Activated CD8-positive, alpha-beta T cell treated with anti-CD3 and anti-CD28 coated beads, Interleukin-2, amount 10 ng/mL, durations not matched to agents 7 days and 5 days (primary cell): Measurements from ENCODE around the gene IER5L. TPM values are rescaled to one million over a fixed set of nuclear protein-coding genes. Genes with fewer than 3 reads are reported as not detected.
"Not testable (repeated sequence)": the region's sequence is repeated elsewhere in the genome, so short reads cannot be mapped to it uniquely, and the experiment has no call there.

Experiments used
- ATAC-seq: fragments of 150-1000 bp; cut with Tn5 transposase; one replicate; pipeline ENCODE4 v1.10.0; 2021; ENCODE audit warnings: moderate library complexity
- CTCF ChIA-PET: fragments of 350-600 bp; sonication (Branson Sonifier 250); formaldehyde crosslinking; loops from one replicate; lab custom pipeline; 2021; ENCODE audit warnings: antibody characterized with exemption; lab: Charles Lee
- POLR2A ChIA-PET: fragments of 350-600 bp; sonication (Branson Sonifier 250); formaldehyde crosslinking; loops from one replicate; lab custom pipeline; 2021; ENCODE audit warnings: antibody characterized with exemption; lab: Charles Lee
- DNase-seq: peaks from one replicate; pipeline ENCODE4 v3.0.0-alpha.2; 2020
- H3K27ac Mint-ChIP-seq: one replicate; pipeline ENCODE4 v1.8.0; 2021; ENCODE audit warnings: mild to moderate bottlenecking, mixed read lengths
- H3K27me3 Mint-ChIP-seq: one replicate; pipeline ENCODE4 v1.8.0; 2021; ENCODE audit warnings: low read depth, mixed read lengths
- H3K36me3 Mint-ChIP-seq: one replicate; pipeline ENCODE4 v1.8.0; 2021; ENCODE audit warnings: low read depth, mixed read lengths
- H3K4me1 Mint-ChIP-seq: one replicate; pipeline ENCODE4 v1.8.0; 2021; ENCODE audit warnings: low read depth, mixed read lengths
- H3K4me3 Mint-ChIP-seq: one replicate; pipeline ENCODE4 v1.8.0; 2021; ENCODE audit warnings: mild to moderate bottlenecking, mixed read lengths
- H3K9me3 Mint-ChIP-seq: one replicate; pipeline ENCODE4 v1.8.0; 2022; ENCODE audit warnings: mixed read lengths; ENCODE audit not compliant: insufficient read depth
- total RNA-seq, 2 experiments: library from RNA; stranded (reverse); gene quantifications; one replicate each; pipeline ENCODE4 v1.2.3, GENCODE V29; 2021

IER5L gene
- total RNA-seq, 2 experiments from 2014 or later = 6.0 to 6.1 TPM

DNA sequence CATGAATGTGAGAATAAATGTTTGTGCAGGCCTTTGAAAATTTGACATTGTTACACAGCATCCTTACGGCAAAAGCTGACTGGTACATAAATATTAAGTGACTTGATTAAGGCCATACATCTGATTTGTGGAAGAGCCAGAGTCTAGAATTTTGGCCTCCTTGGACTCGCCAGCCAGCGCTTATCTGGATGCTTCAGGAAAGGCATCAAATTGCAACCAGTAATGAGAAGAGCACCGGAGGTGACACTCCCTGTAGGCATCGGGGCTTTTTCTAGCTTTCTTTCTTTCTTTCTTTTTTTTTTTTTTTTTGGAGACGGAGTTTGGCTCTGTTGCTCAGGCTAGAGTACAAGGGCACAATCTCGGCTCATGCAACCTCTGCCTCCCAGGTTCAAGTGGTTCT lies 13.2 kb upstream of the IER5L start:
- Mint-ChIP-seq H3K4me3 (no peak overlapping the region), H3K27me3 (peaks cover 11% of the 10 kb centered on the region), H3K36me3 (no peaks in the 10 kb centered on the region), H3K4me1 (no peaks in the 10 kb centered on the region), H3K27ac (no peak overlapping the region), H3K9me3 (peaks cover 6% of the 10 kb centered on the region)
- ATAC-seq (no peak), DNase-seq (no peak)
- ChIA-PET POLR2A (interaction anchor here (2.1 kb wide), 1 partner anchor 13 kb away, joined by 9 read pairs; the partner anchor contains the start of gene IER5L), CTCF (interaction anchor here (0.7 to 1.8 kb wide), 4 partner anchors 9 to 429 kb away, joined by 3 to 9 read pairs (median 5); partner anchors contain the start of gene IER5L)

DNA sequence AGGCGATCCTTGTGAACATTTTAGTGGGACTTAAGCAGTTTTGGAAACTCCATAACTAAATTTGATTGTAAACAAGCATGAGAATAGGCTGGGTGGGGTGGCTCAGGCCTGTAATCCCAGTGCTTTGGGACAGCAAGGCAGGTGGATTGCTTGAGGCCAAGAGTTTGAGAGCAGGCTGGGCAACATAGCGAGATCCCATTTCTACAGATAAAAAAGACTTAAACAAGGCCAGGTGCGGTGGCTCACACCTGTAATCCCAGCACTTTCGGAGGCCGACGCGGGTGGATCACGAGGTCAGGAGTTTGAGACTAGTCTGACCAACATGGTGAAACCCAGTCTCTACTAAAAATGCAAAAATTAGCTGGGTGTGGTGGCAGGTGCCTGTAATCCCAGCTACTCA lies 11.9 kb upstream of the IER5L start:
- DNase-seq, H3K4me1 Mint-ChIP-seq, H3K4me3 Mint-ChIP-seq, ATAC-seq, H3K9me3 Mint-ChIP-seq, H3K36me3 Mint-ChIP-seq, H3K27ac Mint-ChIP-seq: not testable (repeated sequence)
- peaks cover 11% of the 10 kb centered on the region for H3K27me3 Mint-ChIP-seq
- ChIA-PET POLR2A (interaction anchor here (1.1 kb wide), 1 partner anchor 12 kb away, joined by 3 read pairs; the partner anchor contains the start of gene IER5L), CTCF (interaction anchor here (1.0 to 1.2 kb wide), 2 partner anchors 9 to 11 kb away, joined by 3 to 4 read pairs; partner anchors contain the start of gene IER5L)

DNA sequence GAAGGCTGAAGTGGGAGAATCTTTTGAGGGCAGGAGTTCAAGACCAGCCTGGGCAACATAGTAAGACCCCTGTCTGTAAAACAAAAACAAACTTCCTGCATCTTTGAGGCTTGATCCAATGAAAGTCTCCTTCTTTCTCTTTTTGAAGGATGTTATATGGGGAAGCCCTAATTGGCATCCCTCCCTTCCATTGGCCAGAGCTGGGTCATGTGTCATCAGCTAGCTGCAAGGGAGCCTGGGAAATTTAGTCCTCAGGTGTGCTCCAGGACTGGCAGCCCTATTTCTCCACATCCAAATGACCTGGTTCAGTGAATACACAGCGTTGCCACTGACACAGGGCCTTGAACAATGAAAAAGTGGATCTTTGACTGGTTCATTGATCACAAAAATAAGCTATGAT lies 9.0 kb upstream of the IER5L start:
- no peaks in the 10 kb centered on the region for H3K36me3 Mint-ChIP-seq
- H3K27me3 Mint-ChIP-seq = no peaks in the 10 kb centered on the region
- peaks cover 9% of the 10 kb centered on the region for H3K4me1 Mint-ChIP-seq
- H3K9me3 Mint-ChIP-seq = peaks cover 2% of the 10 kb centered on the region
- no peak for ATAC-seq
- ChIA-PET POLR2A (interaction anchor here (1.3 kb wide), 1 partner anchor 9 kb away, joined by 4 read pairs; the partner anchor contains the start of gene IER5L), CTCF (interaction anchor here (0.9 to 2.2 kb wide), 5 partner anchors 9 to 437 kb away, joined by 3 to 7 read pairs (median 4); partner anchors contain the start of gene IER5L)
- H3K27ac Mint-ChIP-seq = no peak overlapping the region
- H3K4me3 Mint-ChIP-seq = no peak overlapping the region
- DNase-seq = no peak

DNA sequence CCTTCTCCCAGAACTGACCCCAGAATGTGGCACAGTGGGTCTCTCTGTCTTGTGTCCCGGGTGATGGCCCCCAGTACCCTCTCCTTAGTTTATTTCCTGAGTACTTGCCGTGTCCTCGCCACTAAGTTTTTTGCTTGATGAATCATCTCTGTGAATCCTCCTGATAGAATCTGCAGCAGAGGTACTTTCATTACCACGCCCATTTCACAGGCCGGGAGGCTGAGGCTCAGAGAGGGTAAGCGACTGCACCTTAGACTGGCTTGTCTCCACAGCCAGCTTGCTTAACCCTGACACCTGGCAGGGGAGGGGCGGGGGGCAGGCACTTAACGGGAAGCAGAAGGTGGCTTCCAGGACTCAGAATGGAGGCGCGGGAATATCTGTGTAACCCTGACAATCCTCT lies 7.9 kb upstream of the IER5L start:
- Mint-ChIP-seq H3K36me3 (no peaks in the 10 kb centered on the region), H3K9me3 (peaks cover 2% of the 10 kb centered on the region), H3K27ac (no peak overlapping the region), H3K4me3 (no peak overlapping the region), H3K4me1 (peaks cover 9% of the 10 kb centered on the region), H3K27me3 (no peaks in the 10 kb centered on the region)
- ChIA-PET CTCF (interaction anchor here (2.0 kb wide), 1 partner anchor 12 kb away, joined by 6 read pairs; no protein-coding TSS in a partner anchor), POLR2A (no interaction called here)
- ATAC-seq (no peak), DNase-seq (no peak)

DNA sequence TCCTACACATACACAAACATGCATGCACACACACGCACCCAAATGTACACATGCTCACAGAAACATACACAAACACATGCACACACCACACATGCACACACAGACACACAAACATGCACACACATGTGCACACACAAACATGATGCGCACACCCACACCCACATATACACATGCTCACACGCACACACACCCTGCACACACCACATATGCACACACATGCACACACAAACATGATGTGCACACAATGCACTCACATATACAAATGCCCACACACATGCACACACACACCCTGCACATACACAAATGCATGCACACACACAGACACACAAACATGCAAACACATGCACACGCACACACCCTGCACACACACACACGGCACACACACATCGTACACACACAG lies 7.3 kb upstream of the IER5L start:
- H3K9me3 Mint-ChIP-seq = peaks cover 2% of the 10 kb centered on the region
- ChIA-PET POLR2A (no interaction called here), CTCF (interaction anchor here (1.9 kb wide), 1 partner anchor 43 kb away, joined by 4 read pairs; no protein-coding TSS in a partner anchor)
- H3K36me3 Mint-ChIP-seq = no peaks in the 10 kb centered on the region
- H3K27ac Mint-ChIP-seq = no peak overlapping the region
- no peak for DNase-seq
- H3K4me1 Mint-ChIP-seq = peaks cover 9% of the 10 kb centered on the region
- no peak for ATAC-seq
- H3K4me3 Mint-ChIP-seq = no peak overlapping the region
- no peaks in the 10 kb centered on the region for H3K27me3 Mint-ChIP-seq

DNA sequence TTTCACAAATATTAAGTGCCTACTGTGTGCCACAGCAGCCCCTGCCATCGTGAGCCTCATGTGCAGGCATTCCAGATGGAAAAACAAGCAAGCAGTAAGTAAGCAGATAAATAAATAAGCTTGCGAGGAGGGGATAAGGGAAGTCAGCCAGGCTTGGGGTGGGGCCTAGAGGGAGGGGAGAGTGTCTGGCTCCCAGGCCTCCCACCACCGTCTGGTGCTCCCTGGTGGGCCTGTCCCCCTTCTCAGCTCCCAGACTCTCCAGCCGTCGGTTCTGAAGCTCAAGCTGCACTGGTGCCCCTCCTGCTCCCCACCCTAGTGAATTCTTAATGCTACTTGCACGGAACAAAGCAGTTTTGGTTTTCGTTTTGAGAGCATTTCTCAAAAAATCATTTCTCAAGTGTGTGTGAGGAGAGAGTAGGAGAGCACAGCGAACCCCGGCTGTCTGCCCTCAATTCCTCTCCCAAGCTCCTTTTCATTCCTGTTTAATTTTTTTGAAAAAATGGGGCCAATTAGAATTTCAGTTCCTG lies 6.6 kb upstream of the IER5L start:
- DNase-seq (no peak), ATAC-seq (no peak)
- CTCF ChIA-PET = interaction anchor here (1.1 to 1.9 kb wide), 4 partner anchors 12 to 440 kb away, joined by 3 to 5 read pairs (median 4); no protein-coding TSS in a partner anchor
- Mint-ChIP-seq H3K9me3 (peaks cover 2% of the 10 kb centered on the region), H3K4me3 (no peak overlapping the region), H3K27ac (no peak overlapping the region), H3K27me3 (no peaks in the 10 kb centered on the region), H3K4me1 (peaks cover 9% of the 10 kb centered on the region), H3K36me3 (no peaks in the 10 kb centered on the region)
- POLR2A ChIA-PET = no interaction called here

DNA sequence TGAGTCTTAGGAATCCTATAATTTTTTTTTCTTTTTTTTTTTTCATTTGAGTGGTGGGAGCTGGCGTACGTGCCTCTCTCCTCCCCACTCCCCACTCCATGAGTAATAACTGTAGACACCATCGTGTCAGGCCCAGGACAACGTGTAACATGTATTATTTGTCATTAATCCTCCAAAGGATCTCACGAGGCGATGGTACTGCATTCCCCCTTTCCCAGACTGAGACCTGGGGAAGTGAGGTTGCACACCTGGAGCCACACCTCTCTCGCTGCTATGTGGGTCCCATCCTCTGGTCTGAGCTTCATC lies 6.1 kb upstream of the IER5L start:
- Mint-ChIP-seq H3K4me1 (peaks cover 9% of the 10 kb centered on the region), H3K9me3 (peaks cover 2% of the 10 kb centered on the region), H3K27me3 (no peaks in the 10 kb centered on the region), H3K36me3 (no peaks in the 10 kb centered on the region), H3K4me3 (no peak overlapping the region), H3K27ac (no peak overlapping the region)
- ChIA-PET CTCF (interaction anchor here (1.1 to 1.9 kb wide), 4 partner anchors 11 to 440 kb away, joined by 3 to 5 read pairs (median 4); no protein-coding TSS in a partner anchor), POLR2A (no interaction called here)
- ATAC-seq (no peak), DNase-seq (no peak)

DNA sequence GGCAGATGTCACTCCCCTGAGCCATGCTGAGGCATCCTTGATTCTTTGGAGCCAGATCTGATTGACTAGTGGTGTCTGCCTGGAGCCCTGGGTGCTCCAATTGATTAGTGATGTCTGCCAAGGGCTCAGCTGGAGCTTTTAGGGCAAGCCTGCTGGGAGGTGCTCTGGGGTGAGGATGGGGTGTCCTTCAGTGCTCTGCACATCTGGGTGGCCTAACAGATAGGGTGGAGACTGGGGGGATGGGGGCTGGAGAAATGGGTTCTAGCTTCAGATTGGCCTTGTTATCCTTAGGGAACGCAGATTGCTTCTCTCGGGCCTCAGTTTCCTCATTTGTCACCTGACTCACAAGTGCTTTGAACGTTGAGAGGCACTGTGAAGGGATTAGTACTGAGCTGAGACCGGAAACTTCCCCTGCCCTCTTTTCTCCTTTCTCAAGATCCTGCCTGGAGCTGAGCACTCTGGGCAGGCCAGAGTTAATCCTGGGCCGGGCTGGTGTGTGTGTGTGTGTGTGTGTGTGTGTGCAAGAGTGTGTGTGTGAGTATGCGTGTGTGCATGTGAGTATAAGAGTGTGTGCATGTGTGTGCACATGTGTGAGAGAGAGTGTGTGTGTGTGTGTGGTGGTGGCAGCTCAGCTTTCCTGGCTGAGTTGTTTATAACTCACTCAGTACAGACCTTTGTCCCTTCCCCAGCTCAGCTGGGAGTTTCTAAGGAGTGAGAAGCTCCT lies 5.6 kb upstream of the IER5L start:
- ChIA-PET POLR2A (no interaction called here), CTCF (interaction anchor here (1.0 to 2.6 kb wide), 7 partner anchors 8 to 441 kb away, joined by 3 to 9 read pairs (median 3); no protein-coding TSS in a partner anchor)
- H3K4me3 Mint-ChIP-seq = no peak overlapping the region

DNA sequence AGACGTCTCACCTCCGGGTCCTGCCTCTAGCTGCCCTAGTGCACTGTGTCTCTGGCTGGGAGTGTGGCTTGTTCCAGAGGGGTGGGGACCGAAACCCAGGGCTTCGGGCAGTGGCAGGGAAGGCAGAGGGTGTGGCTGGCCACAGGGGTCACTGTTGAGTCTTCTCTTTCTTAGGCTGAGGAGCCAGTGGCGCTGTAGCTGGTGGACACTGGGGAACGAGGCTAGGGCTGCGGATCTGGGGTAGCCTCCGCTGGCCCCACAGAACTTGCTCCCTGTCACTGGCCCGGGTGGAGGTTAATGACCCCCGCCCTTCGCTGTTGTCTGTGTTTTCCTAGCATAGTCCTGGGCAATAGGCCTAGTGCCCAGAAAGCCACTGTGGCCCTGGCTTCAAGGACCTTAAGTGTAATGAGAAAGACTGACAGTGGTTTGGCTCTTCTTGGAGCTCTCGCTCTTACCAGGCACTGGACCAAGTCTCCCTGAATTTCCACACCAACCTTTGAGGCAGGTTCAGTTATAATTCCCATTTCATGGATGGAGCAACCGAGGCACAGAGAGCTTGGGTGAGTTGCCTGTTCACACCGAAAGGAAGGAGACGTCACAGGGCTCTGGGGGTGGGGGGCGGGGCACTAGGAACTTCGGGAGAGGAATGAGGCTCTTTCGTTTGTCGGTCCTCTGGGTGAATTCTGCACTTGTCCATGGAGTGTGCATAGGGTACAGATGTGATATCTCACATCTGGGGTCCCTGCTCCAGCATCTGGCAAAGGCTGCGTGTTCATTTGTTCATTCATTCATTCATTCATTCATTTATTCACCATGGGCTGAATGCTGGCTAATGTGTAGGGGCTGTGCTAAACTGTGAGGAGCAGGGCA lies 4.8 kb upstream of the IER5L start:
- no peak for DNase-seq
- POLR2A ChIA-PET = no interaction called here
- CTCF ChIA-PET = interaction anchor here (0.9 to 2.6 kb wide), 5 partner anchors 9 to 52 kb away, joined by 3 to 9 read pairs (median 3); no protein-coding TSS in a partner anchor
- no peak for ATAC-seq
- Mint-ChIP-seq H3K27me3 (no peaks in the 10 kb centered on the region), H3K36me3 (no peaks in the 10 kb centered on the region), H3K27ac (no peak overlapping the region), H3K4me3 (no peak overlapping the region), H3K4me1 (peaks cover 14% of the 10 kb centered on the region), H3K9me3 (peaks cover 2% of the 10 kb centered on the region)

More for the DNA sequence above, 5.6 kb upstream of the IER5L start:
- no peak for ATAC-seq
- no peak overlapping the region for H3K27ac Mint-ChIP-seq
- DNase-seq = no peak
- no peaks in the 10 kb centered on the region for H3K36me3 Mint-ChIP-seq
- peaks cover 12% of the 10 kb centered on the region for H3K4me1 Mint-ChIP-seq
- no peaks in the 10 kb centered on the region for H3K27me3 Mint-ChIP-seq
- peaks cover 2% of the 10 kb centered on the region for H3K9me3 Mint-ChIP-seq

DNA sequence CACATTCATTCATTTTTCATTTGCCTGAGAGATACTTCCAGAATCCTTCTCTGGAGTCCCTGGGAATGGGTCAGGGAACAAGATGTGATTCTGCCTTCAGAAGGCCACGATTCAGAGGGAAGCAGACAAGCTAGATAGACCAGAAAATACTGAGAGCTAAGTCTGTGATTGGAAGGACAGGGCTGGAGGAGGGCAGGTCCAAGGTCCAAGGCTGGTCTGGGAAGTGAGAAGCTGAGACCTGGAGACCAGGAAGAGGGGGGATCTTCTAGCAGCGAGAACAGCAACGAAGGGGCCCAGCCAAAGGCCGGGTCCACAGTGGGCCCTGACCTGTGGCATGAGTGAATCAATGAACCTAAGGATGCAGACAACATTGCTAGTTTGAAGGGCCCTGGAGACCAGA lies 4.1 kb upstream of the IER5L start:
- Mint-ChIP-seq H3K9me3 (no peaks in the 10 kb centered on the region), H3K27me3 (no peaks in the 10 kb centered on the region), H3K27ac (no peak overlapping the region), H3K4me1 (peaks cover 14% of the 10 kb centered on the region), H3K36me3 (no peaks in the 10 kb centered on the region), H3K4me3 (no peak overlapping the region)
- ATAC-seq (no peak), DNase-seq (no peak)
- POLR2A ChIA-PET = no interaction called here
- CTCF ChIA-PET = interaction anchor here (0.8 to 2.6 kb wide), 4 partner anchors 8 to 50 kb away, joined by 3 to 9 read pairs (median 4); no protein-coding TSS in a partner anchor

DNA sequence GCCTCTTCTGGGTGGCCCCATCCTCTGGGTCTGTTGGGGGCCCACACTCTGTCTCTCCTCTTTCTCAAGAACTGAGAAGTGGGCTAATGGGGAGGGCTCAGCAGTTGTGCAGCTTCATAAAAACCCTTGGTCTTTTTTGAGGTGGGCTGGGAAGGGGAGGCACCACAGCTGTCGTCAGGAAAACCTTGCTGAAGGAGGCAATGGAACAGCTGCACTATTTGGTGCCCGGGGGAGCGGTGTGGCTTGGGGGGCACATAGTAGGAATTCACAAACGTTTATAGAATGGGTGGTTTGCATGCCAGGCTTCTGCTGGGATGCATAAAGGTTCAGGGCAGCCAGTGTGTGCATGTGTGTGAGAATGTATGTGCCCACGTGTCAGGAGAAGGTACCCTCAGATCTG lies 3.2 kb upstream of the IER5L start:
- no peak for DNase-seq
- POLR2A ChIA-PET = no interaction called here
- Mint-ChIP-seq H3K27me3 (no peaks in the 10 kb centered on the region), H3K4me1 (peaks cover 14% of the 10 kb centered on the region), H3K36me3 (no peaks in the 10 kb centered on the region), H3K27ac (no peak overlapping the region), H3K4me3 (no peak overlapping the region), H3K9me3 (no peaks in the 10 kb centered on the region)
- CTCF ChIA-PET = interaction anchor here (0.7 to 2.6 kb wide), 4 partner anchors 11 to 443 kb away, joined by 3 to 9 read pairs (median 3); no protein-coding TSS in a partner anchor
- no peak for ATAC-seq
